ENCODE results near the gene TBC1D10B.
"Not testable (repeated sequence)": the region's sequence is repeated elsewhere in the genome, so short reads cannot be mapped to it uniquely, and the experiment has no call there.

The TBC1D10B gene

GRCh38 chr16:30397776-30398660 lies 27.7 kb upstream of the TBC1D10B start:
- DNase-seq, result no peak

- DNase-seq, result no peak
These were observed 26.8 kb upstream of the TBC1D10B start for GRCh38 chr16:30397056-30397455.

GRCh38 chr16:30396627-30397026 lies 26.3 kb upstream of the TBC1D10B start:
- not testable (repeated sequence) for DNase-seq

GRCh38 chr16:30395992-30396585 lies 25.8 kb upstream of the TBC1D10B start:
- no peak for DNase-seq

- DNase-seq, result peak in 47 of 51 donors; percentile 51 to 94 (median 84)
These were observed 25.1 kb upstream of the TBC1D10B start, which contains the start of gene ZNF48 for GRCh38 chr16:30395155-30395991. TSS of gene ZNF48 (plus strand) at chr16:30395420. CDS start at chr16:30395795, 375 bp downstream.

- peak in 5 of 51 donors; percentile 21 to 57 (median 45) for DNase-seq
These were observed 24.4 kb upstream of the TBC1D10B start for GRCh38 chr16:30394592-30395154.

GRCh38 chr16:30383521-30383920 lies 13.2 kb upstream of the TBC1D10B start:
- no peak for DNase-seq

- DNase-seq, result no peak
These were observed 12.0 kb upstream of the TBC1D10B start, which contains the start of gene SEPTIN1 for GRCh38 chr16:30382111-30382881. TSS of gene SEPTIN1 (minus strand) at chr16:30382561. CDS start at chr16:30382542, 19 bp downstream.

GRCh38 chr16:30381291-30382041 lies 11.2 kb upstream of the TBC1D10B start:
- DNase-seq, result no peak

GRCh38 chr16:30380803-30381208 lies 10.5 kb upstream of the TBC1D10B start:
- no peak for DNase-seq

GRCh38 chr16:30380072-30380802 lies 9.9 kb upstream of the TBC1D10B start:
- DNase-seq, result no peak

GRCh38 chr16:30379158-30379783 lies 9.0 kb upstream of the TBC1D10B start:
- no peak for DNase-seq

GRCh38 chr16:30378236-30379157 lies 8.2 kb upstream of the TBC1D10B start:
- peak; percentile 87 to 100 (median 99) for DNase-seq

GRCh38 chr16:30377812-30378235 lies 7.5 kb upstream of the TBC1D10B start:
- DNase-seq, result peak in 45 of 51 donors; percentile 57 to 95 (median 88)

- peak in 5 of 51 donors; percentile 56 to 75 (median 69) for DNase-seq
These were observed 6.9 kb upstream of the TBC1D10B start for GRCh38 chr16:30377050-30377811.

GRCh38 chr16:30376461-30376902 lies 6.2 kb upstream of the TBC1D10B start:
- no peak for DNase-seq
